GM19467 (cell line): ENCODE data around the gene OR2L13.
"Not testable (repeated sequence)": the region's sequence is repeated elsewhere in the genome, so short reads cannot be mapped to it uniquely, and the experiment has no call there.

Source experiments
- ATAC-seq: cut with Tn5 transposase; IDR thresholded peaks from one replicate; pipeline ENCODE4 v1.9.1; 2021; ENCODE audit warnings: mild to moderate bottlenecking, moderate library complexity; ENCODE audit not compliant: unreplicated experiment

OR2L13 gene, protein sequence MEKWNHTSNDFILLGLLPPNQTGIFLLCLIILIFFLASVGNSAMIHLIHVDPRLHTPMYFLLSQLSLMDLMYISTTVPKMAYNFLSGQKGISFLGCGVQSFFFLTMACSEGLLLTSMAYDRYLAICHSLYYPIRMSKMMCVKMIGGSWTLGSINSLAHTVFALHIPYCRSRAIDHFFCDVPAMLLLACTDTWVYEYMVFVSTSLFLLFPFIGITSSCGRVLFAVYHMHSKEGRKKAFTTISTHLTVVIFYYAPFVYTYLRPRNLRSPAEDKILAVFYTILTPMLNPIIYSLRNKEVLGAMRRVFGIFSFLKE

DNA sequence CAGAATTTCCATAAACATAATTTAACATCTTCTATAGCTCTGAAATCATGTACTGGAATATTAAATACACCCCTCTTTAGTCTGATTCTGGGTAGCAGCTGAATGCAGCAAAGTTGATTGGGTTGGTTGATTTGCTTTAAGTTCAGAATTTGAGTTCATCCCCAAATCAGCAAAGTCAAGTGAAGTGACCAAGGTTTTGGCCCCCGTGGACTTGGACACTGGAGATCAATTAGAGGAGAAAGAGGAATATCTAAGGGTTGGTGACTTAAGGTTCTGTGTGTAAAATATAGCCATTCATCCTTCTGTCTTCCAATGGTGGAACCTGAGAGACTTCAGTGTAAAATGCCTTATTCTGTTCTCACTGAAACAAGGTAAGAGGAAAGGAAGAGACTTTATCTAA, at the start of gene OR2L13:
TSS of gene OR2L13 (plus strand) at position 301 of the 400 bp plus-strand sequence. CDS start 4,192 bp downstream, outside the sequence.
- ATAC-seq: no peak

GRCh38 chr1:248045209-248045608, 49.8 kb upstream of the OR2L13 start:
- ATAC-seq: no peak

GRCh38 chr1:248046536-248046935, 48.4 kb upstream of the OR2L13 start, which contains the start of gene OR2L3:
Gene OR2L3 (plus strand): TSS chr1:248046836. CDS start chr1:248060682, 13,846 bp downstream.
- ATAC-seq: no peak

DNA sequence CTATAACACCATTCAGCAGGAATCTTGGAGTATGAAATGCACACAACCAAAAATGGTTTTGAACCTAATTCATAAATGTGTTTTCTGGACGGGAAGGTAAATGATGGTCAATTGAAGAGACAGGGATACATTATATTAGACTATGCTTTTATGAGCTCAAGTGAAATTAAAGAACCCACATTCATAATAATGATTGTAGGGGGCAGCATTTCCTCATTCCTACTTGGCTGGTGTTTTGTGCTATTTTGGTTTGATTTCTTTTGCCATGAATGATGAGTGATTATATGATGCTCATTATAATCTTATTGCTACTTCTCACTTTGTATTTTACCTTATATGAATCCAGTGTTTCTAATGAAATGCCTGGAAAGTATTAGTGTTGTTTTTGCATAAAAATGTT, 48.0 kb upstream of the OR2L13 start:
- no peak for ATAC-seq

GRCh38 chr1:248054671-248055070, 40.3 kb upstream of the OR2L13 start:
- ATAC-seq: no peak

DNA sequence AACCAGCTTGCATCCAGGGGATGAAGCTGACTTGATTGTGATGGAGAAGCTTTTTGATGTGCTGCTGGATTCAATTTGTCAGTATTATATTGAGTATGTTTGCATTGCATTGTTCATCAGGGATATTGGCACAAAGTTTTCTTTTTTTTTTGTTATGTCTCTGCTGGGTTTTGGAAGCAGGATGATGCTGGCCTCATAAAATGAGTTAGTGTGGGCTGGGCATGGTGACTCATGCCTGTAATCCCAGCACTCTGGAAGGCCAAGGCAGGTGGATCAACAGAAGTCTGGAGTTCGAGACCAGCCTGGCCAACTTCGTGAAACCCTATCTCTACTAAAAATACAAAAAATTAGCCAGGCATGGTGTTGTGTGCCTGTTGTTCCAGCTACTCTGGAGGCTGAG, 39.7 kb upstream of the OR2L13 start:
- no peak for ATAC-seq

DNA sequence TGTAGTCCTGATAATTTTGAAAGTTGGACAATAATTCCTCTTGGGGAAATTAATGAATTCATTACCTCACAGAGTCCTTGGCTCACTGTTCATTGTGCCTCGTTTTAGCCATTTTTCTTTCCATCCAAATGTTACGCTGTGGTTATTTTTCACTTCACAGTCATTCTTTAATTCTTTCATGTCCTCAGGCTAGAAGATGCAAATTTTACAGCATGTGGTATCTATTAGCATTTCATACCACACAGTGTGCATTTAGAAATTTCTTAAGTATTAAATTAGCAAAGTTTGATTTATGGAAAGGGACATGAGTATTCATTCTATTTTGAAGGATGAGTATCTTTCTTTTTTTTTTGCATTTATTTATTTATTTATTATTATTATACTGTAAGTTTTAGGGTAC, 29.9 kb upstream of the OR2L13 start:
- ATAC-seq: no peak

- no peak for ATAC-seq
Measured at GRCh38 chr1:248065604-248066003, 29.4 kb upstream of the OR2L13 start.

- ATAC-seq: not testable (repeated sequence)
Measured at GRCh38 chr1:248083864-248084263, 11.1 kb upstream of the OR2L13 start.

GRCh38 chr1:248098529-248098928, 3.5 kb downstream of the OR2L13 start:
- ATAC-seq: no peak

- ATAC-seq: no peak
Measured at GRCh38 chr1:248102847-248103246, 7.9 kb downstream of the OR2L13 start.

DNA sequence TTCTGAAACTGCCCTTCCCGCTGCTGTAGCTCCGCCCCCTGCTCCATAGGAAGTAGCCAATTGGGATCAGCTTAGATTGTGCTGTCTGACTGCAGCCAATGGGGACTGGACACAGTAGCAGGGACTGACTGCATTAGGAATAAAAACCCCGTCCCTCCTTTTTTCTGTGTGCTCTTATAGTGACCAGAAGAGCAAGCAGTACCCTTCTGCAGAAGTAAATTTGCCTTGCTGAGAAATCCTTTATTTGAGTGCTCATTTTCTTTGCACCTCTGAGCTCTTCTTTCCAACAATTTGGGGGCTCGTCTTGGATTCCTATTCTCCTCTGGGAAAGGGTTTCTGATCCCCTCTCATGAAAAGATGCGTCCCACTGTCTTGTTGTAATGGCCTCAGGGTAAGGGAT, 16.2 kb downstream of the OR2L13 start:
- ATAC-seq: no peak

DNA sequence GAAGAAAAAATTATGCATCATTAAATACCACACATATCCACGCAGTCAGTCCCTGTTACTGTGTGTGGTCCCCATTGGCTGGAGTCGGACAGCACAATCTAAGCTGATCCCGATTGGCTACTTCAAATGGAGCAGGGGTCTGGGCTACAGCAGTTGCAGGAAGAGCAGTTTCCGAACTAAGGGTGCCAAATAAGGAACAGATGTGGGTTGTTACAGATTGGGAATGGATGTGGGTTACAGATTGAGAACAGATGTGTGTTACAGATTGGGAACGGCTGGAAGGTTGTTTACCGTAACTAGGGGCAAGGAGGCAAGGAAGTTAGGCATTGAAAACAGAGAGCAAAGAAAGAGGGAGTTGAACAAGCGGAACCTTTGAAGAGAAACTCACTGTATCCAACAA, 19.9 kb downstream of the OR2L13 start:
- no peak for ATAC-seq

DNA sequence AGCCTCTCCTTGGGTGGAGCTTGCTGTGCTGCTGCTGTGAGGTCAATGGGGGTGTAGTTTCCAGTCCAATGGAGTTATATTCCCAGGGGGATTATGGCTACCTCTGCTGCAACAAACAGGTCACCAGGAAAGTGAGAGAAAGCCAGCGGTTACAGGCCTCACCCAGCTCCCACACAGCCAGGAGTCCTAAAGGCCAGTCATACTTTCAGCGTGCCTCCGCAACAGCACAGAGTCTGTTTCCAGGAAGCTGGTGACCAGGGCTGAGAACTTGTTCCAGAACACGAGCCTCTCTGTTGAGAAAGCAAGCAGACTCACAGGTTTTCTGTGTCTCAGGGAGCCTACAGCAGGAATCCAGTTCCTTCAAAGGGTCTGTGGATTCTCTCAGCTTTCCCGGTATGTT, 32.7 kb downstream of the OR2L13 start:
- ATAC-seq: no peak

DNA sequence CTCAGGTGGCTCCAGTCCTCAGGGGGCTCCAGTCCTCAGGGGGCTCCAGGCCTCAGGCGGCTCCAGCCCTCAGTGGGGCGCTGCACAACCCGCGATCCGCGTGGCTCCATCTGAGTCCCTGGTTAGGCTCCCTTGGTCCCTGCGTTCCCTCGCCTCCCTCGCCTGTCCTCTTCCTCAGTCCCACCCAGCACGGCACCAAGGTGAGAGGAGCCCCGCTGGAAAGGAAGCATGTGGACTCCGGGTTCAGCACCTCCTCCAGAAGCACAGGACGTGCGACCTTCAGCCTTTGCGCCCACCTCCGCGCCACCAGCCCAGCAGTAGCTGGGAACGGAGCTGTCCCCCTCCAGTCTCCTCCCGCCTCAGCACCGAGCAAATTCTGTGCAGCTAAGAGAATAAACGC, 41.8 kb downstream of the OR2L13 start:
- no peak for ATAC-seq

DNA sequence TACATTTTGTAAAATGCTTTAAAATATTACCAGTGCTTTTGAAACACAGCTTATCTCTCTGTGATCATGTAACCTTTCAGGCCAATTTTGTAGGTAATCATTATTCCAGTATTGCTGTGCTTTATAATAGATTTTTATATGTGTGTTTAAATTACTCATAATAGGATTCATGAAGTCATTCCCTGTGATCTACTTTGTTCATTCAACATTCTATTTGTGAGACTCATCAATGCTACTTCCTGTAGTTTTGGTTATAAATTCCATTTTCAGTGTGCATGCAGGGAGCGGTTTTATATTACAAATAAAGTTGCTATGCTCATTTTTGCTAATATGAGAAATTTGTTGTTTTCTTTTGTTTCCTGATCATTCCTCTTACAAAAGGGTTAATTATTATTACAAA, 45.9 kb downstream of the OR2L13 start:
- no peak for ATAC-seq

DNA sequence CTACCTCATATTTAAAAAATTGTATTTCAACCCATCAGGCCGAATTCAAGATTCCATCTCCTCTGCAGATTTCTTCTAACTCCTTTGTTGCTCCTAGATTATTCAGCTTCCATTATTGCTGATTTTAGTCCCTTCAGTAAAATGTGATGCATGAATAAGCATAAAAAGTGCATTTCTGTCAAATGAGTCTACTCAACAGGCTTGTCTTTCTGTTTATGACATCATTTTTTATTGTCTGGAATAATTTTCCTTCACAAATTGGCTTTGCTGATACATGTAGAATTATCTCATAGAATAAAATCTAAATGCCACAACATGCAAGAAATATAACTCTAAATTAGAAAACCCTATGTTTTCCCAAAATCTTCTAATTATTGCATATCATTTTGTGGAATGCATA, 48.3 kb downstream of the OR2L13 start:
- no peak for ATAC-seq

DNA sequence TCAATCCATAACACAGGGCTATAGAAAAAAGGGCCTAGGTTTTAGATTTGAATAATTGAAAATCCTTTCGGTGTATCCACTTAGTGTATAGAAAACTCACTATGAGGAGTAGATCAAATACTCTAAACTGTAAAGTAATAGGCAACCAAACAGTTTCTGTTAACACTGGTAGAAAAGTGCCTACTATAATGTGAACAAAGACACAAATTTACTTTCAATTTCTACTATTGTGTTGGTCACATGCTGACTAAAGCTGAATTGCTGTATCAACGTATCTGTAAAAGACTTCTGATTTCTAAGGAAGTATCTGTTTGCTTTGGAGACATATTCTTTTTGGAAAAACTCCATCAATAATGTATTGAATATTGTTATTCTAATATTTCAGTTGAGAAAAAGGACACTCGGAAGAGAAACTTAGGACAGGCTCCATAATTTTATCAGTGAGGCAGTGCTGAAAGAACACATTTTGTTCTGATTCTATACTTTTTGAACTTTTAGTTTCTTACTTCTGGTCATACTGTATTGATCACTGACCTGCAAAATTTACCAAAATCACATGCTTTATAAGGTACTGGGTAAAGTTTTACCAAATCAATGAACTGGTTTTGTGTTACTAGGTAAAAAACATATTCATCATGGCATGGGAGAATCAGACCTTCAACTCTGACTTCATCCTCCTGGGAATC, 49.7 kb downstream of the OR2L13 start, which contains the start of gene OR2M5:
TSS of gene OR2M5 (plus strand) at position 636 of the 686 bp plus-strand sequence. CDS start at position 636, 0 bp downstream.
- no peak for ATAC-seq
